Transverse colon (tissue), 4 donors: ENCODE data around the gene DUSP9. TPM values are rescaled to one million over a fixed set of nuclear protein-coding genes. Genes with fewer than 3 reads are reported as not detected.
A peak's percentile ranks its signal among the peaks of the same experiment; 100 is the strongest.

Source experiments
- DNase-seq: peaks from one replicate; pipeline ENCODE4 v3.0.0-alpha.2; 2019
- H3K27ac ChIP-seq, 4 donors: fragments of 200-600 bp; sonication (generic); 2 replicates each; pipeline ENCODE4 v1.5.1; 2016 to 2018; ENCODE audit warnings: inconsistent platforms in 4 of 4
- H3K27me3 ChIP-seq: fragments of 200-600 bp; sonication (generic); 2 replicates; pipeline ENCODE4 v1.5.1; 2017; ENCODE audit warnings: inconsistent platforms
- H3K36me3 ChIP-seq, 4 donors: fragments of 200-600 bp; sonication (generic); 2 replicates each; pipeline ENCODE4 v1.5.1; 2017 to 2019; ENCODE audit warnings: inconsistent platforms in 4 of 4
- H3K4me1 ChIP-seq, 4 donors: fragments of 200-600 bp; sonication (generic); 2 replicates each; pipeline ENCODE4 v1.5.1; 2017 to 2020; ENCODE audit warnings: inconsistent platforms in 4 of 4
- H3K4me3 ChIP-seq, 4 donors: fragments of 200-600 bp; sonication (generic); 1 replicate in 1 of 4; 2 replicates in 3 of 4; pipeline versions ENCODE4 v1.5.1 to v1.6.1; 2017 to 2019; ENCODE audit warnings: inconsistent platforms in 4 of 4
- H3K9me3 ChIP-seq, 2 donors: fragments of 200-600 bp; sonication (generic); 2 replicates each; pipeline ENCODE4 v1.5.1; 2017 to 2019; ENCODE audit warnings: inconsistent platforms in 2 of 2
- EP300 ChIP-seq: sonication (generic); formaldehyde crosslinking; IDR thresholded peaks from one replicate; pipeline ENCODE4 v1.6.1; 2017; ENCODE audit warnings: antibody characterized with exemption, low read depth
- POLR2A ChIP-seq: fragments of 450-650 bp; IDR thresholded peaks from one replicate; pipeline ENCODE4 v1.6.1; 2016; ENCODE audit warnings: antibody characterized with exemption, mild to moderate bottlenecking, moderate library complexity
- POLR2AphosphoS5 ChIP-seq, 3 donors: sonication (generic); formaldehyde crosslinking; IDR thresholded peaks; one replicate each; pipeline ENCODE4 v1.6.1; 2016; ENCODE audit warnings: antibody characterized with exemption in 3 of 3
- WGBS, 2 donors: methylation state at CpG; one replicate each; pipeline ENCODE4 v1.1.5; 2018; ENCODE audit warnings: low coverage in 1 of 2; 5-methylcytosine and 5-hydroxymethylcytosine counted together
- in situ Hi-C, 4 donors: fragments of 200-750 bp; cut with MboI; loops; one replicate each; pipeline versions ENCODE4 v1.15.0 to v1.15.1; 2017; ENCODE audit warnings: low sequenced_read_pairs in 3 of 4, low pct_ligation_motif_present in 1 of 4, low pct_unique_long_range_greater_than_20kb in 1 of 4
- intact Hi-C: fragments of 100-400 bp; cut with DNase I; formaldehyde crosslinking; loops from one replicate; pipeline ENCODE4 v1.15.1; 2023; ENCODE audit warnings: low total_unique reads
- total RNA-seq, 4 donors: library from RNA; depleted of rRNA; stranded (reverse); fragments of >200 nt; gene quantifications; one replicate each; pipeline ENCODE4 v1.1.0, GENCODE V29; 2016
- TF ChIP-seq, protein P1 (sequence below), 5 experiments: fragments of 200-600 bp in 3 of 5; fragments of 450-650 bp in 2 of 5; sonication (generic) in 3 of 5; IDR thresholded peaks; 1 replicate in 2 of 5; 2 replicates in 3 of 5; pipeline ENCODE4 v1.5.1; 2016 to 2017; ENCODE audit warnings: antibody characterized with exemption in 5 of 5, inconsistent platforms in 3 of 5, mild to moderate bottlenecking in 2 of 5, moderate library complexity in 1 of 5

Gene DUSP9
- total RNA-seq, 4 donors from 2014 or later: not detected

DNA sequence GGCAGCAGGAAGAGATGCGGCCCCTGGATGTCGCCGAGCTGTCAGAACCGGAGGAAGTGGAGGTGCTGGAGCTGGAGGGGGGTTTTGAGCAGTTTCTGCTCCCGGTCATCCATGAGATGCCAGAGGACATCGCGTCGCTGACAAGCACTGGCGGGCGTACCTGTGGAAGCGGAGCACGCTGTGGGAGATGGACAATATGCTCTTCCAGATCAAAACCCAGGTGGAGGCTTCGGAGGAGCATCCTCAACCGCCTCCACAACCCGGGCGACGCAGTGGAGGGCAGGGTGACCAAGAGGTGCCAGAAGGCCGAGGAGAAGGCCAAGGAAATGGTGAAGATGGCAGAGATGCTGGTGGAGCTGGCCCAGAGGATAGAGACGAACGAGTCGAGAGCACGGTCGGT is 40.5 kb upstream of the DUSP9 start:
- H3K4me3 ChIP-seq: no peak overlapping the region
- TF ChIP-seq EP300 (no peak), POLR2AphosphoS5 (IDR thresholded peaks at IDR 0.05) (no peak)
- TF ChIP-seq, protein P1, sequence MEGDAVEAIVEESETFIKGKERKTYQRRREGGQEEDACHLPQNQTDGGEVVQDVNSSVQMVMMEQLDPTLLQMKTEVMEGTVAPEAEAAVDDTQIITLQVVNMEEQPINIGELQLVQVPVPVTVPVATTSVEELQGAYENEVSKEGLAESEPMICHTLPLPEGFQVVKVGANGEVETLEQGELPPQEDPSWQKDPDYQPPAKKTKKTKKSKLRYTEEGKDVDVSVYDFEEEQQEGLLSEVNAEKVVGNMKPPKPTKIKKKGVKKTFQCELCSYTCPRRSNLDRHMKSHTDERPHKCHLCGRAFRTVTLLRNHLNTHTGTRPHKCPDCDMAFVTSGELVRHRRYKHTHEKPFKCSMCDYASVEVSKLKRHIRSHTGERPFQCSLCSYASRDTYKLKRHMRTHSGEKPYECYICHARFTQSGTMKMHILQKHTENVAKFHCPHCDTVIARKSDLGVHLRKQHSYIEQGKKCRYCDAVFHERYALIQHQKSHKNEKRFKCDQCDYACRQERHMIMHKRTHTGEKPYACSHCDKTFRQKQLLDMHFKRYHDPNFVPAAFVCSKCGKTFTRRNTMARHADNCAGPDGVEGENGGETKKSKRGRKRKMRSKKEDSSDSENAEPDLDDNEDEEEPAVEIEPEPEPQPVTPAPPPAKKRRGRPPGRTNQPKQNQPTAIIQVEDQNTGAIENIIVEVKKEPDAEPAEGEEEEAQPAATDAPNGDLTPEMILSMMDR (IDR thresholded peaks at IDR 0.05): no peak
- no peak overlapping the region for H3K27ac ChIP-seq
- intact Hi-C loops (no loop called here), in situ Hi-C loops (no loop called here)
- no peaks in the 10 kb centered on the region for H3K9me3 ChIP-seq
- H3K36me3 ChIP-seq: no peaks in the 10 kb centered on the region
- no peak for DNase-seq
- H3K27me3 ChIP-seq: peaks cover 8% of the 10 kb centered on the region
- peaks cover 0 to 8% (median 0%) of the 10 kb centered on the region in 4 donors for H3K4me1 ChIP-seq
- 89 to 97% methylated on average over 5 to 23 of the region's 23 CpGs for WGBS, 2 donors

DNA sequence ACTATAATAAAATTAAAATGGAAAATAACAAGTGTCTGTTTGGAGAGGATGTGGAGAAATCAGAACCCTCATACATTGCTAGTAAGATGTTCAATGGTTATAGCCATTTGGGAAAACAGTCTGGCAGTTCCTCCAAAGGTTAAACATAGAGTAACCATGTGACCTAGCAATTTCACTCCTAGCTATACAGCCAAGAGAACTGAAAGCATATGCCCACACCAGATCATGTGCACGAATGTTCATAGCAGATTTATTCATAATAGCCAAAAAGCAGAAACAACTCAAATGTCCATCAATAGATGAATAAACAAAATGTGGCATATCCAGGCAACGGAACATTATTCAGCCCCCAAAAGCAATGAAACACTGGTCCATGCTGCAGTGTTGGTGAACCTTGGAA is 38.6 kb upstream of the DUSP9 start:
- no peaks in the 10 kb centered on the region for H3K36me3 ChIP-seq
- peaks cover 0 to 8% (median 0%) of the 10 kb centered on the region in 4 donors for H3K4me1 ChIP-seq
- H3K9me3 ChIP-seq: no peaks in the 10 kb centered on the region
- no peak overlapping the region for H3K27ac ChIP-seq
- in situ Hi-C loops (no loop called here), intact Hi-C loops (no loop called here)
- 70% methylated on average over 2 of the region's 2 CpGs; no CpG with 5 or more reads in 1 of the 2 donors for WGBS, 2 donors
- no peak overlapping the region for H3K4me3 ChIP-seq
- no peak for DNase-seq
- no peak for TF ChIP-seq POLR2AphosphoS5 (IDR thresholded peaks at IDR 0.05)
- TF ChIP-seq POLR2A: no peak
- H3K27me3 ChIP-seq: peaks cover 8% of the 10 kb centered on the region

DNA sequence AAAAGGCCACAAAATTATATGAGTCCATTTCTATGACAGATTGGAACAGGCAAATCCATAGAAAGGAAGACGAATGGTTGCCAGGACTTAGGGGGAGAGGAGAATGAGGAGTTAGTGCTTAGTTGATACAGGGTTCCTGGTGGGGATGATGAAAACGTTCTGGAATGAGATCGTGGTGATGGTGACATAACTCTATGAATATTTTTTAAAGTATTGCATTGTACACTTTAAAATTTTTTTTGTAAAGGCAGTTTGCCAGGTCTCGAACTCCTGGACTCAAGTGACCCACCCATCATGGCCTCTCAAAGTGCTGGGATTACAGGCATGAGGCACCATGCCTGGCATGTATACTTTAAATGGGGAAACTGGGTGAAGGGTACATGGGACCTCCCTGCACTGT is 38.2 kb upstream of the DUSP9 start:
- intact Hi-C loops: no loop called here
- 54% methylated on average over 4 of the region's 4 CpGs; no CpG with 5 or more reads in 1 of the 2 donors for WGBS, 2 donors
- TF ChIP-seq POLR2A (no peak), POLR2AphosphoS5 (IDR thresholded peaks at IDR 0.05) (no peak), EP300 (no peak)
- TF ChIP-seq, protein P1 (IDR thresholded peaks at IDR 0.05): no peak
- peaks cover 8% of the 10 kb centered on the region for H3K27me3 ChIP-seq
- H3K9me3 ChIP-seq: no peaks in the 10 kb centered on the region
- no peaks in the 10 kb centered on the region for H3K36me3 ChIP-seq
- DNase-seq: no peak
- H3K27ac ChIP-seq: no peak overlapping the region
- no peak overlapping the region for H3K4me3 ChIP-seq
- in situ Hi-C loops: no loop called here
- H3K4me1 ChIP-seq: peaks cover 0 to 8% (median 0%) of the 10 kb centered on the region in 4 donors

DNA sequence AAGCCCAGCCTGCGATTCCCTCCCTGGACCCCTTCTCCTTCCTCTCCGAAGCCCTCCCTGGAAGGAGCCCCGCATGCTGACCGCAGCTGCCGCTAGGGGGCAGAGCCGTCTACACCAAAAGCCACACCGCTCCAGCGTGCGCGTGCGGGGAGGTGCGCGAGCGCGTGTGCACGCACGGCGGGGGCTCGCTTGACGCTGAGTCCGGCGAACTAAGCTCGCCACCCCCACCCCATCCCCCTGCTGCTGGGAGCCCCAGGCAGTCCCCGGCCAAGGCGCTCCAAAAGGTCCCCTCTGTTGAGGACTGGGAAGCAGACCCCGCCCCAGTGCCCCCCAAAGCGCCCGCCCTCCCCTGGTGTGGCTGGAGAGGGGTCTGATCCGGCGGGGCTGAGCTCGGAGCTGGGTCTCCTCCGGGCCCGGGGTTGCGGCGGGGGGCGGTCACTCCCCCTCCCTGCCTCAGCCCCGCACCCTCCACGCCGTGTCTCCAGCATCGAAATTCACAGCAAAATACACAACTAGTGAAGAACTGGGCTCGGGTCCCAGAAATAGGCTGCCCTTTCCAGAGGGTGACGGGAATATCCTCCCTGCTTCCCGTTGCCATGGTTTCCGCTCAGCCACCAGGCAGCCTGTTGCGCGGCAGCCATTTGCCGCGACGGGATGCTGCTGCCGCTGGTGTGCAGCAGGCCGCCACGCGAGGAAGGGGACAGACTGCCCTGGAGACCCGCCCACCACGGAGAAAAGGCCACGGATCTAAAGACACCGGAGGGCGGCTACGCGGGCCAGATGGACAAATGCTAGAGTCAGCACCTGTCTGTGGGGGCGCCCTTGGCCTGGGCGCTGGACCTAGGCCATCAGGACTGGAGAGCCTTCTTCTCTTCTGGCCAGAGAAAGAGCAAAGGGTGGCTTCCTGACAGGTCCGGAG is 36.8 kb upstream of the DUSP9 start:
- in situ Hi-C loops (no loop called here), intact Hi-C loops (no loop called here)
- H3K4me3 ChIP-seq: peak overlapping the region; percentile 17 to 53 (median 28)
- H3K36me3 ChIP-seq: no peaks in the 10 kb centered on the region
- peak; percentile 66 for DNase-seq
- WGBS, 2 donors: 62% methylated on average over 49 of the region's 63 CpGs; no CpG with 5 or more reads in 1 of the 2 donors
- peaks cover 0 to 8% (median 0%) of the 10 kb centered on the region in 4 donors for H3K4me1 ChIP-seq
- TF ChIP-seq EP300 (no peak), POLR2A (no peak)
- TF ChIP-seq, protein P1 (IDR thresholded peaks at IDR 0.05): peak; percentile 60 to 73 (median 72)
- H3K9me3 ChIP-seq: no peaks in the 10 kb centered on the region
- peaks cover 8% of the 10 kb centered on the region for H3K27me3 ChIP-seq
- H3K27ac ChIP-seq: no peak overlapping the region
